ENCODE measurements around the gene HOXA10.
A peak's percentile ranks its signal among the peaks of the same experiment; 100 is the strongest.

The HOXA10 gene

DNA sequence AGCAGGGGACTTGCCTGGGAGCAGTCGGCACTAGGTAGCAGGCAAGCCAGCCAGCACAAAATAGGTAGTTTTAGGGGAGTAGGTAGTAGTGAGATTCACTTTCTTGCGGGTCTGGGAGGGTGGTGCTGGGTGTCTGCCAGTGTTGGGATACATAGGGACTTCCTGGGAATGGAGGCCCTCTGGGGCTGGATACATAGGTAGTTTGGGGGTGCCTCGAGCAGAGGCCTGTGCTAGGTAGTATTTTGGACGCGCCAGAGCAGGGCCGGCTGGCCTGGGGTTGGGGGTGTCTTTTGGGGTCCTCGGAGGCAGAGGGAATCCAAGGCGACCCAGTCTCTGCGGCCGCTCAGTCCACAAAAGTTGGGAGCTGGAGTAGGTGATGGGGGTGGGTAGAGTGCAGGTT lies 19.8 kb downstream of the HOXA10 start:
- Histone ChIP-seq H3K27me3 (replicated peaks; ENCODE audit: control insufficient read depth, insufficient read depth, low read length, poor library complexity, severe bottlenecking) (peaks cover 85% of the 10 kb centered on the region), H3K9me3 (ENCODE audit: control insufficient read depth, low read length) (no peaks in the 10 kb centered on the region), H3K4me1 (ENCODE audit: control insufficient read depth, insufficient read depth, low read length, poor library complexity, severe bottlenecking) (peaks cover 50% of the 10 kb centered on the region), H3K27ac (ENCODE audit: insufficient read depth, low read length, poor library complexity, severe bottlenecking) (no peak overlapping the region), H3K4me3 (ENCODE audit: insufficient read depth, low read depth, low read length, poor library complexity, severe bottlenecking) (no peak overlapping the region), H3K36me3 (ENCODE audit: control insufficient read depth, insufficient read depth, low read length) (no peaks in the 10 kb centered on the region)
- no peak for DNase-seq

GRCh38 chr7:27153526-27153925 lies 20.6 kb downstream of the HOXA10 start:
- Histone ChIP-seq H3K27me3 (replicated peaks; ENCODE audit: control insufficient read depth, insufficient read depth, low read length, poor library complexity, severe bottlenecking) (peaks cover 89% of the 10 kb centered on the region), H3K4me3 (ENCODE audit: insufficient read depth, low read depth, low read length, poor library complexity, severe bottlenecking) (no peak overlapping the region), H3K9me3 (ENCODE audit: control insufficient read depth, low read length) (no peaks in the 10 kb centered on the region), H3K27ac (ENCODE audit: insufficient read depth, low read length, poor library complexity, severe bottlenecking) (no peak overlapping the region), H3K36me3 (ENCODE audit: control insufficient read depth, insufficient read depth, low read length) (no peaks in the 10 kb centered on the region), H3K4me1 (ENCODE audit: control insufficient read depth, insufficient read depth, low read length, poor library complexity, severe bottlenecking) (peaks cover 46% of the 10 kb centered on the region)
- no peak for DNase-seq

DNA sequence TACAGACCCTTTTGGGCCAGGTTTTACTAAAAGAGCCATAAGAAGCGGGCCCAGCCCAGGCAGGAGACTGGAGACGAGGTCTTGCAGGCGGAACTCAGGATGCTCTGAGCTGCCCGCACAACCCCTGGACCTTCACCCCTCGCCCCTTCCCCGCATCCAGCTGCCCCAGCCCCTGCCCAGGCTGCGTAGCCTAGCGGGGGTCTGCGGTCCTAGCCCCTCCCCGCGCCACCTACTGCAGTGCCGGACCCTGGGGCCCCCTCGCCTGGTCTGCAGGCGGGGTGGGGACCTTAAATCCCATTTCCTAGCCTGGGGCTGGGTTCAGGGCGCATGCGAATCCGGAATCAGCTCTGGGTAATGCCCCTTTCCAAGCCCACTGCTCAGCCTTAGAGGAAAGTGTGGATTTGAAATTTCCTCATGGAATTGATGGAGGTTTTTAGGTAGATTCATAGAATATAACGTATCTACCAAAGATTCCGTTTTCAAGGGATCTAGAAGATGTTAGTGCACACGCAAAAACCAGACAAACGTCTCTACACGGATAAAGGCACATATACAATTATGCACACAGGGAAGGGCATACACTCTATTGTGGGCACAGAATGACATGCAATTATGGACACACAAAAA lies 21.2 kb downstream of the HOXA10 start:
- no peak for DNase-seq
- Histone ChIP-seq H3K27me3 (replicated peaks; ENCODE audit: control insufficient read depth, insufficient read depth, low read length, poor library complexity, severe bottlenecking) (peaks cover 91% of the 10 kb centered on the region), H3K4me3 (ENCODE audit: insufficient read depth, low read depth, low read length, poor library complexity, severe bottlenecking) (no peak overlapping the region), H3K27ac (ENCODE audit: insufficient read depth, low read length, poor library complexity, severe bottlenecking) (no peak overlapping the region), H3K36me3 (ENCODE audit: control insufficient read depth, insufficient read depth, low read length) (no peaks in the 10 kb centered on the region), H3K4me1 (ENCODE audit: control insufficient read depth, insufficient read depth, low read length, poor library complexity, severe bottlenecking) (peaks cover 42% of the 10 kb centered on the region), H3K9me3 (ENCODE audit: control insufficient read depth, low read length) (no peaks in the 10 kb centered on the region)

DNA sequence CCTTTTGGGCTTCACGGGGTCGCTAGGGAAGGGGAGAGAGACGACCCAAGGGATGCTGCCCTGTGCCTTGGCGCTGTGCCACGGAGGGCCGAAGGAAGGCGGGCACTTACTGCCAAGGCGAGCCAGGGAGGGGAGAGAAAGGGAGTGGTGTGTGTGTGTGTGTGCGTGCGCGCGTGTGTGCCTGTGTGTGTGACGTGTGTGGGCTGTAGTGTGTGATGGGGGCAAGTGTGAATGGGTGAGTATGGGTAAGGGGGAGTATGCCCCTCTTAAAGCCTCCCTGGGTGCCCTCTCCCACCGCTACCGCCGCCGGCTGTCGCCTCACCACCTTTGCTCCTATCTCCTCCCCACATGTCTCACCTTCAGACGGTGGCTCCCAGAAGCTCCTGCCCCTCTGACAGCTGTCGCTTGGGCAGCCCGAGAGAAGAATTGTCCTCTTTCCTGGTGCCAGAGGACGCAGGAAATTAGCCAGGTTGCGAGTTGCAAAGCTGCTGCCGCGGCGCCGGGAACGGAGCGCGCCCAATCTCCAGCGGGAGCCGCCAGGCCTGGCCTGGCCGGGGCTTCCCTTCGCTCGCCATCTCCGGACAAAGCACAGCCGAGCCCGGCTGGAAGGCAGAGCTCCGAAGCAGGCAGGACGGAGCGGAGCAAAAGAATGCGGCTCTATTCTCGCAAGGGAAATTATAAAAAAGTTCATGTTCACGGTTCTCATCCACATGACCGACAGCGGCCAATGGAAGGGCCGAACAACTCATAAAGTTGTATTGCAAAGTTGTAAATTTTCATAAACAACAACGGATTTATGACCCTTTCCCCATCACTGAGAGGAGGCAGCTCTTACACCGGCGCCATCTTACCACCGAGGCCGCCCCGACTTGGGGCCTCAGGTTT lies 21.9 kb downstream of the HOXA10 start, which contains the start of gene HOXA3:
TSS of gene HOXA3 (minus strand) at position 653 of the 885 bp plus-strand sequence. CDS start 41,943 bp downstream, outside the sequence.
- Histone ChIP-seq H3K27ac (ENCODE audit: insufficient read depth, low read length, poor library complexity, severe bottlenecking) (no peak within 1 kb of the TSS), H3K9me3 (ENCODE audit: control insufficient read depth, low read length) (no peaks in the 10 kb centered on the region), H3K4me3 (ENCODE audit: insufficient read depth, low read depth, low read length, poor library complexity, severe bottlenecking) (peak within 1 kb of the TSS; percentile 48), H3K36me3 (ENCODE audit: control insufficient read depth, insufficient read depth, low read length) (no peaks in the 10 kb centered on the region), H3K27me3 (replicated peaks; ENCODE audit: control insufficient read depth, insufficient read depth, low read length, poor library complexity, severe bottlenecking) (peaks cover 91% of the 10 kb centered on the region), H3K4me1 (ENCODE audit: control insufficient read depth, insufficient read depth, low read length, poor library complexity, severe bottlenecking) (peaks cover 46% of the 10 kb centered on the region)
- DNase-seq = no peak

- Histone ChIP-seq H3K9me3 (ENCODE audit: control insufficient read depth, low read length) (no peaks in the 10 kb centered on the region), H3K36me3 (ENCODE audit: control insufficient read depth, insufficient read depth, low read length) (no peaks in the 10 kb centered on the region), H3K4me1 (ENCODE audit: control insufficient read depth, insufficient read depth, low read length, poor library complexity, severe bottlenecking) (peaks cover 45% of the 10 kb centered on the region), H3K27me3 (replicated peaks; ENCODE audit: control insufficient read depth, insufficient read depth, low read length, poor library complexity, severe bottlenecking) (peaks cover 92% of the 10 kb centered on the region), H3K4me3 (ENCODE audit: insufficient read depth, low read depth, low read length, poor library complexity, severe bottlenecking) (peak overlapping the region; percentile 48), H3K27ac (ENCODE audit: insufficient read depth, low read length, poor library complexity, severe bottlenecking) (no peak overlapping the region)
- no peak for DNase-seq
These were observed 22.7 kb downstream of the HOXA10 start for GRCh38 chr7:27151341-27151930.

DNA sequence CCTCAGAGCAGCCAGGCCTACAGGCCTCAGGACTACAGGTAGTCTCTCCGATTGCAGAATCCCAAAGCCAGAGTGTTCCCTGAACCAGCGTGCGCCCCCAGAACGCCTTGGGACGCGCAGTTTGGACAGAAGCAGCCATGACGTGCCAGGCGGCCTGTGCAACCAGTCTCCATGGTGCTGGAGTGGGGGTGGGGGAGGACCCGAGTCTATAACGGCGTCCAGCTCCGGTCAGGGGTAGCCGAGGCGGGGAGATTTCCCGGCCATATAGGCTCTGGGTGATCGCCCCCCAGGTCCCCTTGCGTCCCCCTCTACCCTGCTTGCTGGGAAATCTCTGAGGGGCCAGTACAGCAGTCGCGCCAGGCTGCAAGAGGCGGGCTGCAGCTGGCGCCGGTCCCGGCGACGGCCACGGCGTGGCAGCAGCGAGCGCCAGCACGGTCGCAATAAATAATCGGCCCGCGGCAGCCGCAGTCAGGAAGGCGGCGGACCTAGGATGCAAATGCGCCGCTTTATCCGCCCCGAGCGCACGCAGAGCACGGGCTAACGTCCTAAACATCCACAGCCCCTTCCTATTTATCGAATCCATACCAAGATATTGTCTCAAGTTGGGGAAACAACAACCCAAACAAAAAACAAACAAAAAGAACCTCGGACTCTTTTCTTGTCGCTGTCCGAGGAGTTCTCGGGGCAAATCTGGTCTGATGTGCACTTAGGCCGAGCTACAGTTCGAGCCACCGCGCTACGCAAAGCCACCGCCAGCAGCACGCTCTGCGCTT lies 23.4 kb downstream of the HOXA10 start:
- Histone ChIP-seq H3K36me3 (ENCODE audit: control insufficient read depth, insufficient read depth, low read length) (no peaks in the 10 kb centered on the region), H3K27me3 (replicated peaks; ENCODE audit: control insufficient read depth, insufficient read depth, low read length, poor library complexity, severe bottlenecking) (peaks cover 85% of the 10 kb centered on the region), H3K9me3 (ENCODE audit: control insufficient read depth, low read length) (no peaks in the 10 kb centered on the region), H3K27ac (ENCODE audit: insufficient read depth, low read length, poor library complexity, severe bottlenecking) (no peak overlapping the region), H3K4me3 (ENCODE audit: insufficient read depth, low read depth, low read length, poor library complexity, severe bottlenecking) (peak overlapping the region; percentile 48), H3K4me1 (ENCODE audit: control insufficient read depth, insufficient read depth, low read length, poor library complexity, severe bottlenecking) (peaks cover 38% of the 10 kb centered on the region)
- DNase-seq = peak; percentile 42 to 48 (median 43)

DNA sequence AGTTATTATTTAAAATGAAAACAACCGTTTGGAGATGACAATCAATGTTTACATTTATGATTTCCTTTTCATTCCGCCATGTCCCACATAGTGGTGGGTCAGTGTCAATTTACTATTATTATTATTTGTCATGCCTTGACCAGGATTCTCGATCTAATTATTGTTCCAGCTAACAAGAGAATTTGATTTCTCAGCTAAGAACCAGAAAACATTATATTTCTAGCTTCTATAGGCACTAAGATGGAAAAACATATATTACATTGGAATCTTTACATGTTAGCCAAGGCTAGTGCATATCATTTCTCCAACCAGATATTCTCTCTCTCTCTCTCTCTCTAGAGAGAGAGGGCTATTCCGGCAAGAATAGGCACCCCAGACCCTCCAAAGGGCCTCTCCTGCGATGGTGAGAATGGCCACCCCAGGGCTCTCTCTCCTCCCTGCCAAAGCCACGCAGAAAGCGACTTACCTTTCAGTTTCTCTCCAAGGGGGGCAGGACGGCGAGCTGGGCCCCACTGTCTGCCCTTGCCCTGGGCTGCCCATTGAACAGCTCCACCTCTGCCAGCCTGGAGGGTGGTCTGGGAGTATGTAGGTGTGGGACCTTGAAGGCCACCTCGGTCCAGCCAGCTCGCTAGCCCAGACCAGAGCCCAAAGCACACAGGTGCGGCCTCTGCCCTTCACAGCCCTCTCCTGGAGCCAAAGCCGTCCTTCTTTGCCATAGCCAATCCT lies 24.1 kb downstream of the HOXA10 start:
- Histone ChIP-seq H3K27ac (ENCODE audit: insufficient read depth, low read length, poor library complexity, severe bottlenecking) (no peak overlapping the region), H3K4me1 (ENCODE audit: control insufficient read depth, insufficient read depth, low read length, poor library complexity, severe bottlenecking) (peaks cover 31% of the 10 kb centered on the region), H3K4me3 (ENCODE audit: insufficient read depth, low read depth, low read length, poor library complexity, severe bottlenecking) (no peak overlapping the region), H3K36me3 (ENCODE audit: control insufficient read depth, insufficient read depth, low read length) (no peaks in the 10 kb centered on the region), H3K27me3 (replicated peaks; ENCODE audit: control insufficient read depth, insufficient read depth, low read length, poor library complexity, severe bottlenecking) (peaks cover 78% of the 10 kb centered on the region), H3K9me3 (ENCODE audit: control insufficient read depth, low read length) (no peaks in the 10 kb centered on the region)
- DNase-seq = no peak

DNA sequence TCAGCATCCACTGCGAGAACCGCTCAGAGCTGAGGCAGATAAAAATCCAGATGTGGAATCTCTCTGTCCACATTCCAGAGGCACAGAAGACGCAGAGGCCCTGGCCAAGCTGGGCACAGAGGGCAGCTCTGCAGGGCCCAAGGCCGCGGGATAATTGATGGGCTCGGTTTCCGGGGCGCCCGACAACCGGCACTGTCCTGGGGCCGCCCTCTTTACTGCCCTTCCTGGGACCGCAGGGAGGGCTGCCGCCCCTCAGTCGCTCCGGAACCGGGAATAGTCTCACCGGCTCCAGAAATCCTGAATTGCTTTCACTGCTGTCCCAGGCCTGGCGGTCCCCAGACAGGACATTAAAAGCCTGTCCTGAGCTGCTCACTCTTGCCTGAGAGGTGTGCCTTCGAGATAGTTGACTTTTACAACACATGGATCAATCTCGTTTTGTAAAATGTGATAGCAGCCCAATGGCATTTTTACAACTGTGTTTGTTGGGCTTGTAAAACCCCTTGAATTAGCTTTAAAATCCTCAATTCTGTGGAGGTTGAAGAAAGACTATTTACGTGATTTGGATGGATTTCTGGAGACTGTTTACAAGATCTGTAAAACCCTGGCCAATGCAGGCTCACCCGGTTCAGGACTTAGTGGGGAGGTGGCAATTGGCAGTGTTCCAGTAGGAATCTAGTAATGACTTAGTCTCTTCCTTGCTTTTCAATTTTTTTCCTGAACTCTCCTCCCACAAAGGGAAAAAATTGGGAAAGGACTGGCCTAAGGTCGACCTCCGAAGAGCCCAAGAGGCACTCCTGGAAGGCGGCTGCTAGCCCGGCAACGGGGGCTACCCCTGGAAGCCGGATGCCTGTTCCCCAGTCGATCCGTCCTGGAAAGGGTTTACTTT lies 25.1 kb downstream of the HOXA10 start:
- peaks cover 71% of the 10 kb centered on the region for H3K27me3 ChIP-seq (replicated peaks; ENCODE audit: control insufficient read depth, insufficient read depth, low read length, poor library complexity, severe bottlenecking)
- no peaks in the 10 kb centered on the region for H3K36me3 ChIP-seq (ENCODE audit: control insufficient read depth, insufficient read depth, low read length)
- no peaks in the 10 kb centered on the region for H3K9me3 ChIP-seq (ENCODE audit: control insufficient read depth, low read length)
- no peak for DNase-seq
- peaks cover 25% of the 10 kb centered on the region for H3K4me1 ChIP-seq (ENCODE audit: control insufficient read depth, insufficient read depth, low read length, poor library complexity, severe bottlenecking)
- H3K27ac ChIP-seq (ENCODE audit: insufficient read depth, low read length, poor library complexity, severe bottlenecking) = no peak overlapping the region
- no peak overlapping the region for H3K4me3 ChIP-seq (ENCODE audit: insufficient read depth, low read depth, low read length, poor library complexity, severe bottlenecking)

Measured in effector memory CD4-positive, alpha-beta T cell (primary cell).